Hepatocyte (in vitro differentiated cells): Measurements from ENCODE around the gene PALLD.

Experiments used
- CTCF ChIP-seq: fragments of 200-600 bp; sonication (generic); IDR thresholded peaks from 2 replicates; pipeline ENCODE4 v1.5.1; 2016; ENCODE audit warnings: antibody characterized with exemption, mild to moderate bottlenecking; ENCODE audit not compliant: poor library complexity
- EZH2 ChIP-seq: fragments of 200-600 bp; sonication (generic); IDR thresholded peaks from 2 replicates; pipeline ENCODE4 v1.6.1; 2016; ENCODE audit warnings: antibody characterized with exemption, mild to moderate bottlenecking, borderline replicate concordance
- EZH2phosphoT487 ChIP-seq: fragments of 200-600 bp; sonication (generic); IDR thresholded peaks from one replicate; pipeline ENCODE4 v1.6.1; 2018; ENCODE audit warnings: antibody characterized with exemption, mild to moderate bottlenecking, low read depth, moderate library complexity; ENCODE audit not compliant: unreplicated experiment, severe bottlenecking

- TF ChIP-seq CTCF (no peak), EZH2phosphoT487 (no peak), EZH2 (no peak)
Measured at GRCh38 chr4:168731006-168731636, 234.3 kb downstream of the PALLD start.
